IMR-90 (cell line): ENCODE results near the gene LGMN. TPM values are rescaled to one million over a fixed set of nuclear protein-coding genes. Genes with fewer than 3 reads are reported as not detected.
"Not testable (repeated sequence)": the region's sequence is repeated elsewhere in the genome, so short reads cannot be mapped to it uniquely, and the experiment has no call there.

ENCODE experiments used
- ATAC-seq: fragments of 200-7000 bp; cut with Tn5 transposase; 2 replicates; pipeline ENCODE4 v1.9.1; 2020; ENCODE audit warnings: low read depth, mild to moderate bottlenecking, moderate library complexity
- BruUV-seq: library from RNA; stranded (reverse); fragments of 400-500 nt; replicated peaks from 2 replicates; lab custom pipeline; 2021; lab: Mats Ljungman, UMichigan
- CTCF ChIA-PET: fragments of 300-600 bp; formaldehyde crosslinking; extraction: SDS; loops from one replicate; lab custom pipeline; 2021; ENCODE audit warnings: antibody characterized with exemption; lab: Yijun Ruan, JAX
- POLR2A ChIA-PET: fragments of 300-600 bp; sonication (Branson Sonifier 250); formaldehyde crosslinking; loops from one replicate; lab custom pipeline; 2022; ENCODE audit warnings: antibody characterized with exemption; ENCODE audit not compliant: unreplicated experiment; lab: Charles Lee
- DNase-seq: peaks from one replicate; pipeline ENCODE4 v3.0.0; 2013
- H2AFZ ChIP-seq: replicated peaks from 2 replicates; pipeline ENCODE3; 2013; ENCODE audit warnings: low read length, mild to moderate bottlenecking; ENCODE audit not compliant: poor library complexity
- H2AK5ac ChIP-seq: 2 replicates; pipeline ENCODE4 v1.6.1; 2013; ENCODE audit warnings: low read depth, low read length, inconsistent platforms
- H2AK9ac ChIP-seq: replicated peaks from 2 replicates; pipeline ENCODE3; 2013; ENCODE audit warnings: mild to moderate bottlenecking, low read depth, low read length, moderate library complexity; ENCODE audit not compliant: poor library complexity
- H2BK120ac ChIP-seq: 2 replicates; pipeline ENCODE4 v1.6.1; 2013; ENCODE audit warnings: low read depth, low read length, inconsistent platforms
- H2BK15ac ChIP-seq: 3 replicates; pipeline ENCODE4 v1.6.1; 2013; ENCODE audit warnings: low read depth, low read length, inconsistent platforms
- H2BK20ac ChIP-seq: 2 replicates; pipeline ENCODE4 v1.6.1; 2013; ENCODE audit warnings: low read depth, mild to moderate bottlenecking, inconsistent platforms, low read length, moderate library complexity
- H2BK5ac ChIP-seq: 2 replicates; pipeline ENCODE4 v1.6.1; 2013; ENCODE audit warnings: mild to moderate bottlenecking, low read depth, low read length, inconsistent platforms; ENCODE audit not compliant: poor library complexity, severe bottlenecking
- H3K14ac ChIP-seq: replicated peaks from 2 replicates; pipeline ENCODE4 v1.6.1; 2013; ENCODE audit warnings: low read depth, low read length, inconsistent platforms
- H3K18ac ChIP-seq: 2 replicates; pipeline ENCODE4 v1.6.1; 2013; ENCODE audit warnings: low read depth, low read length, control low read depth
- H3K23ac ChIP-seq: 2 replicates; pipeline ENCODE4 v1.6.1; 2013; ENCODE audit warnings: low read depth, low read length, inconsistent platforms
- H3K27ac ChIP-seq: 2 replicates; pipeline ENCODE4 v1.5.1; 2013; ENCODE audit warnings: mild to moderate bottlenecking, control low read depth, low read length; ENCODE audit not compliant: insufficient read depth
- H3K27me3 ChIP-seq: 2 replicates; pipeline ENCODE4 v1.6.1; 2013; ENCODE audit warnings: low read length; ENCODE audit not compliant: control insufficient read depth, insufficient read depth
- H3K36me3 ChIP-seq: 2 replicates; pipeline ENCODE4 v1.6.1; 2013; ENCODE audit warnings: low read length, mixed read lengths; ENCODE audit not compliant: control insufficient read depth, insufficient read depth
- H3K4ac ChIP-seq: 2 replicates; pipeline ENCODE4 v1.6.1; 2013; ENCODE audit warnings: low read depth, low read length, inconsistent platforms
- H3K4me1 ChIP-seq: 2 replicates; pipeline ENCODE4 v1.6.1; 2013; ENCODE audit warnings: low read length, mixed read lengths; ENCODE audit not compliant: control insufficient read depth, insufficient read depth
- H3K4me2 ChIP-seq: 2 replicates; pipeline ENCODE4 v1.6.1; 2013; ENCODE audit warnings: low read depth, mild to moderate bottlenecking, control low read depth, low read length, moderate library complexity
- H3K4me3 ChIP-seq: 2 replicates; pipeline ENCODE4 v1.5.1; 2013; ENCODE audit warnings: low read depth, mild to moderate bottlenecking, control low read depth, low read length, moderate library complexity; ENCODE audit not compliant: insufficient read depth
- H3K56ac ChIP-seq: 2 replicates; pipeline ENCODE4 v1.6.1; 2013; ENCODE audit warnings: low read length, inconsistent platforms; ENCODE audit not compliant: insufficient read depth; ENCODE audit errors: extremely low read depth
- H3K79me1 ChIP-seq, 2 experiments: 2 replicates each; pipeline ENCODE4 v1.6.1; 2013; ENCODE audit warnings: low read length in 2 of 2, inconsistent platforms in 1 of 2, low read depth in 1 of 2
- H3K9ac ChIP-seq: 2 replicates; pipeline ENCODE4 v1.6.1; 2013; ENCODE audit warnings: low read depth, low read length, control low read depth
- H3K9me1 ChIP-seq: 2 replicates; pipeline ENCODE4 v1.6.1; 2013; ENCODE audit warnings: low read length, inconsistent platforms; ENCODE audit not compliant: insufficient read depth
- H3K9me3 ChIP-seq: 2 replicates; pipeline ENCODE4 v1.6.1; 2013; ENCODE audit warnings: low read length; ENCODE audit not compliant: control insufficient read depth, insufficient read depth
- H4K20me1 ChIP-seq: 2 replicates; pipeline ENCODE4 v1.6.1; 2013; ENCODE audit warnings: low read length, inconsistent platforms; ENCODE audit not compliant: insufficient read depth
- H4K5ac ChIP-seq: 2 replicates; pipeline ENCODE4 v1.6.1; 2013; ENCODE audit warnings: mild to moderate bottlenecking, low read depth, low read length, control low read depth
- H4K8ac ChIP-seq, 2 experiments: 2 replicates each; pipeline ENCODE4 v1.6.1; 2013; ENCODE audit warnings: low read depth in 2 of 2, low read length in 2 of 2, control low read depth in 1 of 2, inconsistent platforms in 1 of 2
- H4K91ac ChIP-seq: 2 replicates; pipeline ENCODE4 v1.6.1; 2013; ENCODE audit warnings: low read depth, low read length, inconsistent platforms; ENCODE audit not compliant: insufficient read depth
- CTCF ChIP-seq: conservative IDR thresholded peaks from 2 replicates; pipeline ENCODE4 v1.5.1; 2012; ENCODE audit warnings: mild to moderate bottlenecking, low read depth, low read length, improper control_type of control experiment
- RAD21 ChIP-seq: IDR thresholded peaks from 2 replicates; pipeline ENCODE4 v1.6.1; 2012; ENCODE audit warnings: low read length, improper control_type of control experiment
- SMC3 ChIP-seq: fragments of 150-350 bp; IDR thresholded peaks from 2 replicates; pipeline ENCODE4 v1.6.1; 2016; ENCODE audit warnings: low read depth, mild to moderate bottlenecking, antibody characterized with exemption, low read length, moderate library complexity
- whole genome bisulfite sequencing, 2 experiments: methylation state at CpG; one replicate each; pipeline versions ENCODE4 v1.1.5 to v1.1.7; 2013; ENCODE audit warnings: missing lambda C conversion rate in 2 of 2; ENCODE audit not compliant: insufficient read length in 1 of 2; ENCODE audit errors: extremely low coverage in 2 of 2; 5-methylcytosine and 5-hydroxymethylcytosine counted together
- dilution Hi-C: fragments of 300-500 bp; cut with HindIII; formaldehyde crosslinking; loops from one replicate; pipeline ENCODE4 v1.14.3; 2018; ENCODE audit warnings: low sequenced_read_pairs; ENCODE audit not compliant: unreplicated experiment
- in situ Hi-C: fragments of 300-500 bp; cut with MboI; formaldehyde crosslinking; loops from 3 replicates; pipeline ENCODE4 v1.14.3; 2019; ENCODE audit warnings: low sequenced_read_pairs, inconsistent platforms, mixed read lengths
- intact Hi-C: fragments of 100-400 bp; cut with micrococcal nuclease; formaldehyde crosslinking; loops from 2 replicates; pipeline ENCODE4 v1.10.0; 2022
- polyA plus RNA-seq, 3 experiments: library from polyadenylated mRNA; depleted of rRNA; stranded (reverse); fragments of >200 nt; gene quantifications; 2 replicates each; pipeline ENCODE4 v1.2.3, GENCODE V29; 2012; ENCODE audit warnings: low replicate concordance in 1 of 3
- total RNA-seq: library from RNA; depleted of rRNA; stranded (reverse); fragments of >200 nt; gene quantifications from 2 replicates; pipeline ENCODE4 v1.2.3, GENCODE V29; 2012

LGMN gene
- total and polyA plus RNA-seq, 2 of the 4 experiments (the other 2 are of a cell fraction) = 19.2 to 39.3 TPM

DNA sequence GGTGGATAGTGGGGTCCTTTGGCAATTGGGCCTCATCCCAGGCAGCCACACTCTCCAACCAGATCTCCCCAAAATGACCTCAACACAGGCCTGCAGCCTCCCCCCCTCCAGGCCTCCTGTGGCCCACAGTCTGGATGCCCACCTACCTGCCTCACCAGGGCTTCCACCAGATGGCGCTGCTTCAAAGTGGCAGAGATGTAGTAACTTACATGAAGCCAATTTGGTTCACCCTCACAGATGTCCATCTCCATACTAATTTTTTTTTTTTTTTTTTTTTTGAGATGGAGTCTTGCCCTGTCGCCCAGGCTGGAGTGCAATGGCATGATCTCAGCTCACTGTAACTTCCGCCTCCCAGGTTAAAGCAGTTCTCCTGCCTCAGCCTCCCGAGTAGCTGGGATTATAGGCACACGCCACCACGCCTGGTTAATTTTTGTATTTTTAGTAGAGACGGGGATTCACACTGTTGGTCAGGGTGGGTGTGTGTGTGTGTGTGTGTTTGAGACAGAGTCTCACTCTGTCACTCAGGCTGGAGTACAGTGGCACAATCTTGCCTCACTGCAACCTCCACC is 33.6 kb downstream of the LGMN start:
- ATAC-seq (peak; percentile 75), DNase-seq (peak; percentile 58)
- POLR2A ChIA-PET, BruUV-seq, H2BK20ac ChIP-seq, H3K18ac ChIP-seq, H4K20me1 ChIP-seq, H3K27ac ChIP-seq, H4K91ac ChIP-seq, H3K4ac ChIP-seq, dilution Hi-C loops, H3K27me3 ChIP-seq, H2BK5ac ChIP-seq, H2BK15ac ChIP-seq, H4K5ac ChIP-seq, H3K4me1 ChIP-seq, H3K4me2 ChIP-seq, H3K56ac ChIP-seq, H3K9me3 ChIP-seq, H3K36me3 ChIP-seq, H3K23ac ChIP-seq, H3K79me1 ChIP-seq, H3K4me3 ChIP-seq, H4K8ac ChIP-seq, H2AK5ac ChIP-seq, H3K14ac ChIP-seq, H3K9me1 ChIP-seq, H3K9ac ChIP-seq, H2BK120ac ChIP-seq: not testable (repeated sequence)
- in situ Hi-C loops = loop anchor here (5.0 kb wide), 1 partner anchor 67 kb away; no protein-coding TSS in a partner anchor
- H2AK9ac ChIP-seq = peak overlapping the region; percentile 42
- CTCF ChIA-PET = interaction anchor here (0.6 to 1.2 kb wide), 4 partner anchors 20 to 151 kb away, joined by 3 to 4 read pairs (median 4); no protein-coding TSS in a partner anchor
- no CpG with 5 or more reads among the region's 7 CpGs for WGBS, 2 experiments
- intact Hi-C loops = loop anchor here (1.0 kb wide), 1 partner anchor 70 kb away; no protein-coding TSS in a partner anchor
- TF ChIP-seq RAD21 = peak; percentile 66
- TF ChIP-seq SMC3 = peak; percentile 82
- peak; percentile 65 for TF ChIP-seq CTCF
- peak overlapping the region; percentile 65 for H2AFZ ChIP-seq
